KMS-11 (cell line): ENCODE measurements around the gene RRP1B.

ENCODE experiments used
- H2AFZ ChIP-seq: fragments of 200-600 bp; sonication (generic); 2 replicates; pipeline ENCODE4 v1.6.1; 2016; ENCODE audit warnings: antibody characterized with exemption, mixed run types, low read depth
- H3K27ac ChIP-seq: fragments of 200-600 bp; sonication (generic); 2 replicates; pipeline ENCODE4 v1.6.1; 2016; ENCODE audit warnings: mild to moderate bottlenecking, mixed run types
- H3K27me3 ChIP-seq: fragments of 200-600 bp; sonication (generic); 2 replicates; pipeline ENCODE4 v1.6.1; 2017; ENCODE audit warnings: mild to moderate bottlenecking, low read depth, mixed run types, moderate library complexity; ENCODE audit not compliant: insufficient read depth
- H3K36me3 ChIP-seq: fragments of 200-600 bp; sonication (generic); 2 replicates; pipeline ENCODE4 v1.6.1; 2017; ENCODE audit warnings: mild to moderate bottlenecking, mixed run types; ENCODE audit not compliant: insufficient read depth
- H3K4me1 ChIP-seq: fragments of 200-600 bp; sonication (generic); 2 replicates; pipeline ENCODE4 v1.6.1; 2016; ENCODE audit warnings: mild to moderate bottlenecking, low read depth, mixed run types; ENCODE audit not compliant: poor library complexity, severe bottlenecking
- H3K4me2 ChIP-seq: fragments of 200-600 bp; sonication (generic); 2 replicates; pipeline ENCODE4 v1.7.0; 2016; ENCODE audit warnings: mild to moderate bottlenecking, mixed run types
- H3K4me3 ChIP-seq: fragments of 200-600 bp; sonication (generic); IDR thresholded peaks from 2 replicates; pipeline ENCODE4 v1.6.1; 2017; ENCODE audit warnings: low read depth, low read length, mixed read lengths; ENCODE audit not compliant: insufficient read depth
- H3K79me2 ChIP-seq: fragments of 200-600 bp; sonication (generic); 2 replicates; pipeline ENCODE4 v1.6.1; 2016; ENCODE audit warnings: low read depth, mixed run types; ENCODE audit not compliant: insufficient read depth
- H3K9ac ChIP-seq: fragments of 200-600 bp; sonication (generic); 2 replicates; pipeline ENCODE4 v1.6.1; 2016; ENCODE audit warnings: mild to moderate bottlenecking, mixed run types
- H4K20me1 ChIP-seq: fragments of 200-600 bp; sonication (generic); 2 replicates; pipeline ENCODE4 v1.6.1; 2016; ENCODE audit warnings: mild to moderate bottlenecking, mixed run types; ENCODE audit not compliant: insufficient read depth
- CTCF ChIP-seq: fragments of 200-600 bp; sonication (generic); conservative IDR thresholded peaks from 2 replicates; pipeline ENCODE4 v1.6.1; 2017; ENCODE audit warnings: low read depth, mild to moderate bottlenecking, antibody characterized with exemption, low read length, moderate library complexity, mixed read lengths

Gene RRP1B

GRCh38 chr21:43686811-43687565, 27.6 kb downstream of the RRP1B start:
- Histone ChIP-seq H3K27me3 (no peaks in the 10 kb centered on the region), H3K4me3 (no peak overlapping the region), H2AFZ (no peak overlapping the region), H3K4me2 (no peak overlapping the region), H3K36me3 (peaks cover 29% of the 10 kb centered on the region; the same call in 1 of the 2 replicates), H3K4me1 (no peaks in the 10 kb centered on the region), H3K9ac (no peak overlapping the region), H3K27ac (no peak overlapping the region), H4K20me1 (no peaks in the 10 kb centered on the region), H3K79me2 (no peaks in the 10 kb centered on the region)
- no peak for TF ChIP-seq CTCF

- Histone ChIP-seq H3K79me2 (no peaks in the 10 kb centered on the region), H3K9ac (no peak overlapping the region), H3K36me3 (peaks cover 35% of the 10 kb centered on the region; the same call in 1 of the 2 replicates), H3K4me3 (no peak overlapping the region), H3K27ac (no peak overlapping the region), H3K4me1 (no peaks in the 10 kb centered on the region), H3K4me2 (no peak overlapping the region), H3K27me3 (no peaks in the 10 kb centered on the region), H4K20me1 (no peaks in the 10 kb centered on the region), H2AFZ (no peak overlapping the region)
- TF ChIP-seq CTCF: no peak
Observed at GRCh38 chr21:43687566-43688399, 28.4 kb downstream of the RRP1B start.

GRCh38 chr21:43688906-43689305, 29.5 kb downstream of the RRP1B start:
- H3K27ac ChIP-seq: no peak overlapping the region
- no peaks in the 10 kb centered on the region for H3K27me3 ChIP-seq
- no peaks in the 10 kb centered on the region for H3K79me2 ChIP-seq
- no peak for TF ChIP-seq CTCF
- H2AFZ ChIP-seq: no peak overlapping the region
- no peak overlapping the region for H3K4me2 ChIP-seq
- H3K9ac ChIP-seq: no peak overlapping the region
- H3K4me3 ChIP-seq: no peak overlapping the region
- no peaks in the 10 kb centered on the region for H3K4me1 ChIP-seq
- H3K36me3 ChIP-seq: peaks cover 41% of the 10 kb centered on the region; the same call in 1 of the 2 replicates
- no peaks in the 10 kb centered on the region for H4K20me1 ChIP-seq

- no peak for TF ChIP-seq CTCF
- no peaks in the 10 kb centered on the region for H4K20me1 ChIP-seq
- H3K27ac ChIP-seq: no peak overlapping the region
- H3K79me2 ChIP-seq: no peaks in the 10 kb centered on the region
- no peak overlapping the region for H3K9ac ChIP-seq
- H3K36me3 ChIP-seq: peaks cover 41% of the 10 kb centered on the region; the same call in 1 of the 2 replicates
- H2AFZ ChIP-seq: no peak overlapping the region
- H3K4me2 ChIP-seq: no peak overlapping the region
- no peak overlapping the region for H3K4me3 ChIP-seq
- no peaks in the 10 kb centered on the region for H3K4me1 ChIP-seq
- no peaks in the 10 kb centered on the region for H3K27me3 ChIP-seq
Observed at GRCh38 chr21:43689556-43690337, 30.4 kb downstream of the RRP1B start.
